HL-60 (cell line): ENCODE results near the gene SNF8.

Experiments
- DNase-seq, 2 experiments: peaks; one replicate each; pipeline ENCODE4 v3.0.0-alpha.2; 2010 to 2020; ENCODE audit warnings: low read depth in 1 of 2, low spot score in 1 of 2
- H3K27ac ChIP-seq: fragments of 250-450 bp; sonication (Bioruptor Pico); replicated peaks from 2 replicates; pipeline ENCODE4 v1.5.1; 2020; ENCODE audit warnings: mild to moderate bottlenecking, moderate library complexity
- H3K27me3 ChIP-seq: fragments of 250-450 bp; sonication (Bioruptor Pico); 2 replicates; pipeline ENCODE4 v1.5.1; 2021; ENCODE audit warnings: mild to moderate bottlenecking, moderate library complexity; ENCODE audit not compliant: insufficient read depth, poor library complexity, severe bottlenecking
- H3K4me3 ChIP-seq: replicated peaks from 2 replicates; pipeline ENCODE4 v1.5.1; 2011; ENCODE audit warnings: mild to moderate bottlenecking, control low read depth, low read length; ENCODE audit not compliant: insufficient read depth
- GABPA ChIP-seq: IDR thresholded peaks from 2 replicates; pipeline ENCODE4 v1.6.1; 2012; ENCODE audit warnings: low read depth
- POLR2AphosphoS5 ChIP-seq: IDR thresholded peaks from 2 replicates; pipeline ENCODE4 v1.6.1; 2012; ENCODE audit warnings: low read depth
- SPI1 ChIP-seq: IDR thresholded peaks from 2 replicates; pipeline ENCODE4 v1.6.1; 2012; ENCODE audit warnings: low read depth, mild to moderate bottlenecking, borderline replicate concordance
- TF ChIP-seq, protein P1 (sequence below): IDR thresholded peaks from 2 replicates; pipeline ENCODE4 v1.6.1; 2012; ENCODE audit warnings: low read depth; ENCODE audit not compliant: insufficient replicate concordance
- TF ChIP-seq, protein P2 (sequence below): IDR thresholded peaks from one replicate; pipeline ENCODE4 v1.5.1; 2011; ENCODE audit warnings: low read length, control low read depth, inconsistent platforms; ENCODE audit not compliant: insufficient read depth

The SNF8 gene

DNA sequence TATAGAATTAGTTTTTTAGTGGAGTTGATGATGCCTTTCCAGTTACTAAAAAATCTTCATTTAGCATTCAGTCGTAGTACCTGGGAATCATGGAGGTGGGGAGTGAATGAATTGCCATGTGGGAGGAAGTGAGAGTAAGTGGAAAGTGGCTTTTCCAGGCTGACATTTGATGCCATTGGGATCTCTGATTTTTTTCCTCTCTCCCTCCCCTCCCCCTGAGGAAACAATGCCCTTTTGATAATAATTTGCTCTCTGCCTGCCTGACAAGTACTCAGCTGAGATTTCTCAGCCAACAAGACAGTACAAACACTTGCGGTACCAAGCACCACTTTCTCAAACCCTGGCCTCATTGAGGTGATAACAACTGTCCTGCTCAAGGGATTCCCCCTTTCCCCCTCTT lies 34.3 kb downstream of the SNF8 start:
- no peak for DNase-seq
- H3K27me3 ChIP-seq, result no peaks in the 10 kb centered on the region
- no peak overlapping the region for H3K4me3 ChIP-seq
- H3K27ac ChIP-seq, result no peak overlapping the region
- no peak for TF ChIP-seq SPI1
- no peak for TF ChIP-seq GABPA
- TF ChIP-seq, protein P1, sequence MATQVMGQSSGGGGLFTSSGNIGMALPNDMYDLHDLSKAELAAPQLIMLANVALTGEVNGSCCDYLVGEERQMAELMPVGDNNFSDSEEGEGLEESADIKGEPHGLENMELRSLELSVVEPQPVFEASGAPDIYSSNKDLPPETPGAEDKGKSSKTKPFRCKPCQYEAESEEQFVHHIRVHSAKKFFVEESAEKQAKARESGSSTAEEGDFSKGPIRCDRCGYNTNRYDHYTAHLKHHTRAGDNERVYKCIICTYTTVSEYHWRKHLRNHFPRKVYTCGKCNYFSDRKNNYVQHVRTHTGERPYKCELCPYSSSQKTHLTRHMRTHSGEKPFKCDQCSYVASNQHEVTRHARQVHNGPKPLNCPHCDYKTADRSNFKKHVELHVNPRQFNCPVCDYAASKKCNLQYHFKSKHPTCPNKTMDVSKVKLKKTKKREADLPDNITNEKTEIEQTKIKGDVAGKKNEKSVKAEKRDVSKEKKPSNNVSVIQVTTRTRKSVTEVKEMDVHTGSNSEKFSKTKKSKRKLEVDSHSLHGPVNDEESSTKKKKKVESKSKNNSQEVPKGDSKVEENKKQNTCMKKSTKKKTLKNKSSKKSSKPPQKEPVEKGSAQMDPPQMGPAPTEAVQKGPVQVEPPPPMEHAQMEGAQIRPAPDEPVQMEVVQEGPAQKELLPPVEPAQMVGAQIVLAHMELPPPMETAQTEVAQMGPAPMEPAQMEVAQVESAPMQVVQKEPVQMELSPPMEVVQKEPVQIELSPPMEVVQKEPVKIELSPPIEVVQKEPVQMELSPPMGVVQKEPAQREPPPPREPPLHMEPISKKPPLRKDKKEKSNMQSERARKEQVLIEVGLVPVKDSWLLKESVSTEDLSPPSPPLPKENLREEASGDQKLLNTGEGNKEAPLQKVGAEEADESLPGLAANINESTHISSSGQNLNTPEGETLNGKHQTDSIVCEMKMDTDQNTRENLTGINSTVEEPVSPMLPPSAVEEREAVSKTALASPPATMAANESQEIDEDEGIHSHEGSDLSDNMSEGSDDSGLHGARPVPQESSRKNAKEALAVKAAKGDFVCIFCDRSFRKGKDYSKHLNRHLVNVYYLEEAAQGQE, result no peak
- TF ChIP-seq, protein P2, sequence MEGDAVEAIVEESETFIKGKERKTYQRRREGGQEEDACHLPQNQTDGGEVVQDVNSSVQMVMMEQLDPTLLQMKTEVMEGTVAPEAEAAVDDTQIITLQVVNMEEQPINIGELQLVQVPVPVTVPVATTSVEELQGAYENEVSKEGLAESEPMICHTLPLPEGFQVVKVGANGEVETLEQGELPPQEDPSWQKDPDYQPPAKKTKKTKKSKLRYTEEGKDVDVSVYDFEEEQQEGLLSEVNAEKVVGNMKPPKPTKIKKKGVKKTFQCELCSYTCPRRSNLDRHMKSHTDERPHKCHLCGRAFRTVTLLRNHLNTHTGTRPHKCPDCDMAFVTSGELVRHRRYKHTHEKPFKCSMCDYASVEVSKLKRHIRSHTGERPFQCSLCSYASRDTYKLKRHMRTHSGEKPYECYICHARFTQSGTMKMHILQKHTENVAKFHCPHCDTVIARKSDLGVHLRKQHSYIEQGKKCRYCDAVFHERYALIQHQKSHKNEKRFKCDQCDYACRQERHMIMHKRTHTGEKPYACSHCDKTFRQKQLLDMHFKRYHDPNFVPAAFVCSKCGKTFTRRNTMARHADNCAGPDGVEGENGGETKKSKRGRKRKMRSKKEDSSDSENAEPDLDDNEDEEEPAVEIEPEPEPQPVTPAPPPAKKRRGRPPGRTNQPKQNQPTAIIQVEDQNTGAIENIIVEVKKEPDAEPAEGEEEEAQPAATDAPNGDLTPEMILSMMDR, result no peak
- TF ChIP-seq POLR2AphosphoS5, result no peak

DNA sequence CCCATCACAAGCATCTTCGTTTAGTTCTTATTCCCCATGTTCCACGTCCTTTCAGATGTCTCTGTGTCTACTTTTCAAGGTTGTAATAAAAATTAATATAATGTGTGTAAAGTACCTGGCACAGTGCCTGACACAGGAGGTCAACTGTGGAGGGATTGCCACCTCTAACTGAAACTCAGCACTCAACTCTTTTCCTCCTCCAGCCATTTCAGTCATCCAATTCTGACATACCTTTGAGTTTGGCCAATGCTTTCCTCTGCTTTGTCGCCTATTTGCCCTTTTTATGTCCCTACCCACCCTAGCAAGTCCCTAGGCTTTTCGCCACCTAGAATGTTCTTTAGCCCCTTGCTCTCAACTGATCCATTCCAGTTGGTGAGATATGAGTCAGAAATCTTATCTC lies 34.9 kb downstream of the SNF8 start:
- Histone ChIP-seq H3K27me3 (no peaks in the 10 kb centered on the region), H3K4me3 (no peak overlapping the region), H3K27ac (no peak overlapping the region)
- TF ChIP-seq, protein P2, result no peak
- TF ChIP-seq GABPA (no peak), POLR2AphosphoS5 (no peak), SPI1 (no peak)
- TF ChIP-seq, protein P1, result no peak
- DNase-seq, result no peak

DNA sequence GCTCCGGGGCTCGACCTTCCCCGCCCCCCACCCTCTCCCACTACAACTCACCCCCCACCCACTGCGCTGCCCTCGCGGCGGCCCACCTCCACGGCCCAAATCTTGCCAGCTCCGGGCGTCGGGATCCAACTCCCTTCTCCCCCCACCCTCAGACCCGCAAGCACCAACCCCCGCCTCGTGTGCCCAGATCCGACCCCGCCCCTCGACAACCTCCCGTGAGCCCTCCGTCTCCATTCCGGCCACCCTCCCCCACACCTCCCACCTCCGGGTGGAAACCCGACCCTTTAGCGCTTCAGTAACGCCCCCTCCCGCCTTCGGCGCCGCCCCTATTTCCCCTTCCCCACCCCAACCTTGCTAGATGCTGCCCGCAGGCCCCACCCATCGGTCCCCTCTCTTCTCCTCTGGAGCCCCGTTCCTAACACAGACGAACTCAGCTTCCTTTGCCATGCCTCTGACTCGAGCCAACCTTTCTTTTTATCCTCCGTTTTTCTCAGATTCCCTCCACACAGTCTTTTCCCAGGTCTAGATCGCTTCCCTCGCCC lies 35.7 kb downstream of the SNF8 start:
- TF ChIP-seq, protein P2, result no peak
- TF ChIP-seq SPI1 (no peak), GABPA (no peak), POLR2AphosphoS5 (no peak)
- TF ChIP-seq, protein P1, result no peak
- H3K4me3 ChIP-seq, result peak overlapping the region; percentile 87
- H3K27me3 ChIP-seq, result no peaks in the 10 kb centered on the region
- DNase-seq, result peak; percentile 69 to 76
- peak overlapping the region; percentile 92 for H3K27ac ChIP-seq
